Lower leg skin (tissue), 4 donors: ENCODE measurements around the gene FASTKD2. TPM values are rescaled to one million over a fixed set of nuclear protein-coding genes. Genes with fewer than 3 reads are reported as not detected.
"Not testable (repeated sequence)": the region's sequence is repeated elsewhere in the genome, so short reads cannot be mapped to it uniquely, and the experiment has no call there.

ENCODE experiments used
- DNase-seq, 2 donors: peaks; one replicate each; pipeline ENCODE4 v3.0.0-alpha.2; 2019; ENCODE audit warnings: low spot score in 2 of 2
- H3K4me3 ChIP-seq: fragments of 200-600 bp; sonication (generic); 2 replicates; pipeline ENCODE4 v1.5.1; 2017; ENCODE audit warnings: mild to moderate bottlenecking, low read depth; ENCODE audit not compliant: poor library complexity, severe bottlenecking
- CTCF ChIP-seq, 3 donors: fragments of 450-650 bp; IDR thresholded peaks; one replicate each; pipeline ENCODE4 v1.5.1; 2016; ENCODE audit warnings: antibody characterized with exemption in 3 of 3, mild to moderate bottlenecking in 3 of 3, moderate library complexity in 2 of 3
- POLR2A ChIP-seq, 2 donors: fragments of 450-650 bp; IDR thresholded peaks; one replicate each; pipeline ENCODE4 v1.6.1; 2016 to 2017; ENCODE audit warnings: antibody characterized with exemption in 2 of 2, mild to moderate bottlenecking in 1 of 2, moderate library complexity in 1 of 2
- WGBS, 2 donors: methylation state at CpG; one replicate each; pipeline ENCODE4 v1.1.5; 2018; 5-methylcytosine and 5-hydroxymethylcytosine counted together
- intact Hi-C: fragments of 100-400 bp; cut with DNase I; formaldehyde crosslinking; loops from one replicate; pipeline ENCODE4 v1.15.0; 2023; ENCODE audit warnings: low total_unique reads
- total RNA-seq, 4 donors: library from RNA; depleted of rRNA; stranded (reverse); fragments of >200 nt; gene quantifications; one replicate each; pipeline ENCODE4 v1.1.0, GENCODE V29; 2016

FASTKD2 gene
- total RNA-seq, 4 donors from 2014 or later = 21.4 to 25.4 (median 23.8) TPM

- intact Hi-C loops = loop anchor here (5.0 kb wide), 1 partner anchor 669 kb away; no protein-coding TSS in a partner anchor
- TF ChIP-seq POLR2A (IDR thresholded peaks at IDR 0.05) = no peak
- TF ChIP-seq CTCF (IDR thresholded peaks at IDR 0.05) = no peak
- no peak overlapping the region for H3K4me3 ChIP-seq
- WGBS, 2 donors = 89% methylated on average over 7 of the region's 7 CpGs
- DNase-seq = no peak
Measured at GRCh38 chr2:206802654-206803514, 37.5 kb downstream of the FASTKD2 start.

GRCh38 chr2:206804326-206804725 lies 38.9 kb downstream of the FASTKD2 start:
- intact Hi-C loops = loop anchor here (5.0 kb wide), 1 partner anchor 668 kb away; no protein-coding TSS in a partner anchor

GRCh38 chr2:206805887-206806607 lies 40.6 kb downstream of the FASTKD2 start:
- no peak overlapping the region for H3K4me3 ChIP-seq
- TF ChIP-seq POLR2A (IDR thresholded peaks at IDR 0.05) (no peak), CTCF (IDR thresholded peaks at IDR 0.05) (no peak)
- DNase-seq = no peak
- WGBS, 2 donors = 64 to 69% methylated on average over 6 of the region's 6 CpGs
- intact Hi-C loops = no loop called here

More at GRCh38 chr2:206804326-206804725, 38.9 kb downstream of the FASTKD2 start:
- WGBS, 2 donors = 54 to 69% methylated on average over 5 of the region's 5 CpGs
- TF ChIP-seq POLR2A (IDR thresholded peaks at IDR 0.05) (no peak), CTCF (IDR thresholded peaks at IDR 0.05) (no peak)
- no peak overlapping the region for H3K4me3 ChIP-seq
- no peak for DNase-seq

- intact Hi-C loops, H3K4me3 ChIP-seq, DNase-seq: not testable (repeated sequence)
- WGBS, 2 donors = 89 to 94% methylated on average over 3 of the region's 3 CpGs
Measured at GRCh38 chr2:206807624-206808023, 42.2 kb downstream of the FASTKD2 start.

GRCh38 chr2:206812471-206812870 lies 47.1 kb downstream of the FASTKD2 start:
- intact Hi-C loops, DNase-seq, H3K4me3 ChIP-seq: not testable (repeated sequence)
- 94 to 97% methylated on average over 4 to 5 of the region's 5 CpGs for WGBS, 2 donors

- no peak for DNase-seq
- intact Hi-C loops = no loop called here
- H3K4me3 ChIP-seq = no peak overlapping the region
- TF ChIP-seq CTCF (IDR thresholded peaks at IDR 0.05) = no peak
- no peak for TF ChIP-seq POLR2A (IDR thresholded peaks at IDR 0.05)
Measured at GRCh38 chr2:206814498-206814897, 49.1 kb downstream of the FASTKD2 start.
